SJSA1 (cell line): ENCODE measurements around the gene PLCB4. TPM values are rescaled to one million over a fixed set of nuclear protein-coding genes. Genes with fewer than 3 reads are reported as not detected.
A peak's percentile ranks its signal among the peaks of the same experiment; 100 is the strongest.

ENCODE experiments used
- DNase-seq, 2 experiments: peaks; one replicate each; pipeline ENCODE4 v3.0.0-alpha.2; 2015 to 2020; ENCODE audit warnings: low spot score in 2 of 2, low read depth in 1 of 2
- H3K27ac ChIP-seq: fragments of 250-450 bp; sonication (Bioruptor Pico); 2 replicates; pipeline ENCODE4 v1.5.1; 2020; ENCODE audit warnings: mild to moderate bottlenecking, moderate library complexity
- H3K27me3 ChIP-seq: fragments of 250-450 bp; sonication (Bioruptor Pico); replicated peaks from 2 replicates; pipeline ENCODE4 v1.5.1; 2020; ENCODE audit warnings: mild to moderate bottlenecking, moderate library complexity
- H3K36me3 ChIP-seq: fragments of 250-450 bp; sonication (Bioruptor Pico); 2 replicates; pipeline ENCODE4 v1.5.1; 2020; ENCODE audit warnings: mild to moderate bottlenecking
- H3K4me1 ChIP-seq: fragments of 250-450 bp; sonication (Bioruptor Pico); replicated peaks from 2 replicates; pipeline ENCODE4 v1.6.1; 2021; ENCODE audit warnings: mild to moderate bottlenecking
- H3K4me3 ChIP-seq: fragments of 250-450 bp; sonication (Bioruptor Pico); 2 replicates; pipeline ENCODE4 v1.5.1; 2020; ENCODE audit warnings: mild to moderate bottlenecking
- H3K9me3 ChIP-seq: fragments of 250-450 bp; sonication (Bioruptor Pico); replicated peaks from 2 replicates; pipeline ENCODE4 v1.5.1; 2020; ENCODE audit warnings: mild to moderate bottlenecking
- total RNA-seq: library from RNA; depleted of rRNA; stranded (reverse); fragments of >200 nt; shearing (Covaris generic); gene quantifications from 2 replicates; pipeline ENCODE4 v1.2.3, GENCODE V29; 2014

PLCB4 gene
- total RNA-seq, 1 experiment from 2014 or later = 9.3 TPM

- Histone ChIP-seq H3K4me3 (no peak overlapping the region), H3K27ac (no peak overlapping the region), H3K36me3 (no peaks in the 10 kb centered on the region), H3K4me1 (peaks cover 23% of the 10 kb centered on the region), H3K27me3 (no peaks in the 10 kb centered on the region), H3K9me3 (no peaks in the 10 kb centered on the region)
- peak in 1 of 2 experiments; percentile 37 for DNase-seq
These were observed 340.5 kb downstream of the PLCB4 start for GRCh38 chr20:9409352-9409751.

- H3K36me3 ChIP-seq = no peaks in the 10 kb centered on the region
- H3K4me1 ChIP-seq = peaks cover 23% of the 10 kb centered on the region
- no peak overlapping the region for H3K4me3 ChIP-seq
- peak; percentile 49 to 69 for DNase-seq
- no peaks in the 10 kb centered on the region for H3K27me3 ChIP-seq
- no peak overlapping the region; the same call in 1 of the 2 replicates for H3K27ac ChIP-seq
- no peaks in the 10 kb centered on the region for H3K9me3 ChIP-seq
These were observed 341.1 kb downstream of the PLCB4 start for GRCh38 chr20:9409981-9410380.

DNA sequence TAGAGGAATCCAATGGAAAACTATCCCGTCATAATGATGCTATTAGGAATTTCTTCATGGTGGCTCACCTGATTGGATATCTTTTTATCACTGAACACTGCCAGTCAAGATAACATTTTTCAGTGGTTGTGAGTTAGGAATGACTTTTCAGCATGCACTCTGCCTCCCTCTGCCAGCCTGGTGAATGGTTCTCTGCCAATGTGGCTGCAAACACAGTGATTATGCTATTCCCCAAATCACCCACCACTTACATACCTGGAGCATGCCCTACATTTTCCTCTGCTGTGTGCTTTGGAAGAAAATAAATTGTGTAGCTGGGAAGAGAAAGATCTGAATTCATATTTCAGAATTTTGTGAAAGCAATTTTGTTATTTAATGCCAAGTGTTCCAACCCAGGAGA, 342.9 kb downstream of the PLCB4 start:
- H3K27me3 ChIP-seq = no peaks in the 10 kb centered on the region
- H3K4me3 ChIP-seq = no peak overlapping the region
- H3K36me3 ChIP-seq = no peaks in the 10 kb centered on the region
- H3K27ac ChIP-seq = no peak overlapping the region
- DNase-seq = no peak
- no peaks in the 10 kb centered on the region for H3K9me3 ChIP-seq
- H3K4me1 ChIP-seq = peaks cover 23% of the 10 kb centered on the region

DNA sequence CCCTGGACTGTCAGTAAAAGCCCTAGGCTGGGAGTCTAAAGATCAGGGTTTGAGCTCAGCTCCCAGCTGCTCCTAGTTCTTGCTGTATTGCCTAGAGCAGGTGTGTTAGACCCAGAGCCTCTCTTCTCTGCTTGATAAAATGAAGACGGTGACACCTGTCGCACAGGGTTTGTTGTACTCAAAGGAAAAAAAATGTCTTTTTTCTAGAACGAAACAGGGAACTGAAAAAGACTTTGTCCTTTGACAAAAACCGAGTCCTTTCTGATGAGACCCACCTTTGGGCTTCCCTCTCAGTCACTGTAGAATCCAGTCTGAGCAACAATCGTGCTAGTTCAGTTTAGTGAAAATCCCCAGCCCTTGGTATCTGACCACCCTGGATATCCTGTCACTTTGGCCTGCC, 343.4 kb downstream of the PLCB4 start:
- no peaks in the 10 kb centered on the region for H3K9me3 ChIP-seq
- no peak overlapping the region for H3K4me3 ChIP-seq
- H3K27me3 ChIP-seq = no peaks in the 10 kb centered on the region
- H3K4me1 ChIP-seq = peaks cover 23% of the 10 kb centered on the region
- H3K27ac ChIP-seq = no peak overlapping the region
- DNase-seq = no peak
- H3K36me3 ChIP-seq = no peaks in the 10 kb centered on the region

DNA sequence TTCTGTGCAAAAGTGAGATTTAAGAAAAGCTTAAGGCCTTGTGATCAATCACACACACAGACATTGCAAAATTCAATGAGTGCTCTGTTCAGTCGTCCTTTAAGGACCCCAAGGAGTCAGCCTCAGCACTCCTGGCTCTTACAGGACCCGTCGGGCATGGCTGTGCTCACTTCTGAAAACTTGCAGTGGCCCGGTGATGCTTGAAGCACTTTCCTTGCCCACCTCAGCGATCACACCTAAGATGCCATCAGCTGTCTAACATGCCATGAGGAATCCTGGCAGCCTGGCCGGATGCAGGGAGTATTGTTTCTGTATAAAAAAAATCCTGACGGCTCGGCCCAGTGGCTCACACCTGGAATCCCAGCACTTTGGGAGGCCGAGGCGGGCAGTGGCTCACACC, 344.1 kb downstream of the PLCB4 start:
- Histone ChIP-seq H3K4me1 (peaks cover 23% of the 10 kb centered on the region), H3K4me3 (no peak overlapping the region), H3K36me3 (no peaks in the 10 kb centered on the region), H3K27ac (no peak overlapping the region), H3K27me3 (no peaks in the 10 kb centered on the region), H3K9me3 (no peaks in the 10 kb centered on the region)
- no peak for DNase-seq

DNA sequence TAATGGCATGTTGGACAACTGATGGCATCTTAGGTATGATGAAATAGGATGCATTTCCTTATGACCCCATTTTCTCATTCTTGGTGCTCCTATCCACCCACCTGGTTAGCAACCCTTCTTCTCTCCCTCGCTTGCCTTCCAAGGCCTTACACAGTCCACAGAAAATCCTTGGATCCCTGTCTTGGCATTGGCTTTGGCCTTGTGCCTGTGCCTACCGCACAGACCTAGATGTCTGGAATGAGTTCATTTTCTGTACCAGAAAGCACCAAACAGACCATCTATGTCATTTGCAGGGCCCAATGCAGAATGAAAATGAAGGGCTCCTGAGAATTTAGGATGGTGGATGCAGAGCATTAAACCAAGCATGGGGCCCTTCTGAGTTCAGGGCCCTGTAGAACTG, 346.5 kb downstream of the PLCB4 start:
- no peaks in the 10 kb centered on the region; the same call in 1 of the 2 replicates for H3K4me1 ChIP-seq
- no peaks in the 10 kb centered on the region; the same call in 1 of the 2 replicates for H3K36me3 ChIP-seq
- H3K27me3 ChIP-seq = no peaks in the 10 kb centered on the region
- H3K4me3 ChIP-seq = no peak overlapping the region
- no peak for DNase-seq
- no peaks in the 10 kb centered on the region for H3K9me3 ChIP-seq
- H3K27ac ChIP-seq = no peak overlapping the region

- Histone ChIP-seq H3K9me3 (no peaks in the 10 kb centered on the region), H3K4me3 (no peak overlapping the region), H3K4me1 (no peaks in the 10 kb centered on the region), H3K36me3 (peaks cover 3% of the 10 kb centered on the region; the same call in 1 of the 2 replicates), H3K27me3 (no peaks in the 10 kb centered on the region), H3K27ac (no peak overlapping the region)
- no peak for DNase-seq
These were observed 347.5 kb downstream of the PLCB4 start for GRCh38 chr20:9416421-9416820.

DNA sequence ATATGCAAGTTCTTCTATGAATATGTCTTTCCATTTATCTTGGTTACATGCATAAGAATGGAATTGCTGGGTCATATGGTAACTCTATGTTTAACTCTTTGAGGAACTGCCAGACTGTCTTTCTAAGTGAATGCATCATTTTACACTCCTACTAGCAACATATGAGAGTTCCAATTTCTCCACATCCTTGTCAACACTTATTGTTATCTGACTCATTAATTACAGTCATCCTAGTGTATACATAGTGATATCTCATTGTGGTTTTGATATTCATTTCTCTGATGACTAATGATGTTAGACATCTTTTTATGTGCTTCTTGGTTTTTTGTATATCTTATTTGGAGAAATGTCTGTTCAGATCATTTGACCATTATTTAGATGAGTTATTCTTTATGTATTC, 348.8 kb downstream of the PLCB4 start:
- no peaks in the 10 kb centered on the region for H3K27me3 ChIP-seq
- no peaks in the 10 kb centered on the region for H3K9me3 ChIP-seq
- peak in 1 of 2 experiments; percentile 11 for DNase-seq
- no peaks in the 10 kb centered on the region for H3K4me1 ChIP-seq
- peaks cover 3% of the 10 kb centered on the region; the same call in 1 of the 2 replicates for H3K36me3 ChIP-seq
- no peak overlapping the region for H3K4me3 ChIP-seq
- no peak overlapping the region for H3K27ac ChIP-seq

GRCh38 chr20:9422321-9423057, 353.6 kb downstream of the PLCB4 start:
- H3K27me3 ChIP-seq = no peaks in the 10 kb centered on the region
- H3K4me1 ChIP-seq = no peaks in the 10 kb centered on the region
- H3K36me3 ChIP-seq = peaks cover 3% of the 10 kb centered on the region; the same call in 1 of the 2 replicates
- H3K27ac ChIP-seq = no peak overlapping the region
- no peak for DNase-seq
- H3K4me3 ChIP-seq = no peak overlapping the region
- no peaks in the 10 kb centered on the region for H3K9me3 ChIP-seq

DNA sequence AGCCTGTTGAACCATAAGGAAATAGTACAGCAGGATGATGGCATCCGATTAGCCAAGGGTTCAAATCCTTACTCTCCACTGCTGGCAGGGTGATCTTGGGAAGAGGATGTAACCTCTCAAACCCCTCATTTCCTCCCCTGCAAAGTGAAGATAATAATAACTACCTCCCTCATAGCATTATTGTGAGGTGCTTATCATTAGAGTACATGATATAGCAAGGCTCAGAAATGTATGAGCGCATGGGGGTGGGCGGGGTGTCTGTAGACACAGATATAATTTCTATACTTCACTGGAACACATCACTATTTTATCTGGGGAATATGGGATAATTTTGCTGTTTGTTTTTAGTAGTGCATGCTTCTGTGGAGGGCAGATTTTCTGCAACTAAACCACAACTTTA, 355.7 kb downstream of the PLCB4 start:
- Histone ChIP-seq H3K4me1 (no peaks in the 10 kb centered on the region), H3K27me3 (no peaks in the 10 kb centered on the region), H3K27ac (no peak overlapping the region), H3K4me3 (no peak overlapping the region), H3K36me3 (peaks cover 3% of the 10 kb centered on the region; the same call in 1 of the 2 replicates), H3K9me3 (no peaks in the 10 kb centered on the region)
- DNase-seq = no peak

GRCh38 chr20:9427430-9428291, 358.8 kb downstream of the PLCB4 start:
- DNase-seq = no peak
- Histone ChIP-seq H3K4me1 (no peaks in the 10 kb centered on the region), H3K36me3 (no peaks in the 10 kb centered on the region), H3K9me3 (no peaks in the 10 kb centered on the region), H3K4me3 (no peak overlapping the region), H3K27me3 (no peaks in the 10 kb centered on the region), H3K27ac (no peak overlapping the region)

- no peaks in the 10 kb centered on the region for H3K36me3 ChIP-seq
- H3K27me3 ChIP-seq = no peaks in the 10 kb centered on the region
- H3K4me3 ChIP-seq = no peak overlapping the region
- H3K27ac ChIP-seq = no peak overlapping the region
- DNase-seq = no peak
- no peaks in the 10 kb centered on the region for H3K4me1 ChIP-seq
- H3K9me3 ChIP-seq = no peaks in the 10 kb centered on the region
These were observed 359.4 kb downstream of the PLCB4 start for GRCh38 chr20:9428292-9428607.

- no peak overlapping the region for H3K27ac ChIP-seq
- no peaks in the 10 kb centered on the region for H3K27me3 ChIP-seq
- DNase-seq = no peak
- H3K9me3 ChIP-seq = no peaks in the 10 kb centered on the region
- peaks cover 10% of the 10 kb centered on the region for H3K36me3 ChIP-seq
- H3K4me3 ChIP-seq = no peak overlapping the region
- no peaks in the 10 kb centered on the region for H3K4me1 ChIP-seq
These were observed 370.9 kb downstream of the PLCB4 start for GRCh38 chr20:9439806-9440205.

- no peak overlapping the region for H3K27ac ChIP-seq
- H3K9me3 ChIP-seq = no peaks in the 10 kb centered on the region
- H3K4me1 ChIP-seq = no peaks in the 10 kb centered on the region
- H3K4me3 ChIP-seq = no peak overlapping the region
- no peaks in the 10 kb centered on the region for H3K27me3 ChIP-seq
- peaks cover 10% of the 10 kb centered on the region for H3K36me3 ChIP-seq
- DNase-seq = no peak
These were observed 372.0 kb downstream of the PLCB4 start for GRCh38 chr20:9440892-9441291.
